ENCODE results near the gene ZNF689.

GRCh38 chr16:30647274-30647571, 37.0 kb upstream of the ZNF689 start:
- TF ChIP-seq, protein P1, sequence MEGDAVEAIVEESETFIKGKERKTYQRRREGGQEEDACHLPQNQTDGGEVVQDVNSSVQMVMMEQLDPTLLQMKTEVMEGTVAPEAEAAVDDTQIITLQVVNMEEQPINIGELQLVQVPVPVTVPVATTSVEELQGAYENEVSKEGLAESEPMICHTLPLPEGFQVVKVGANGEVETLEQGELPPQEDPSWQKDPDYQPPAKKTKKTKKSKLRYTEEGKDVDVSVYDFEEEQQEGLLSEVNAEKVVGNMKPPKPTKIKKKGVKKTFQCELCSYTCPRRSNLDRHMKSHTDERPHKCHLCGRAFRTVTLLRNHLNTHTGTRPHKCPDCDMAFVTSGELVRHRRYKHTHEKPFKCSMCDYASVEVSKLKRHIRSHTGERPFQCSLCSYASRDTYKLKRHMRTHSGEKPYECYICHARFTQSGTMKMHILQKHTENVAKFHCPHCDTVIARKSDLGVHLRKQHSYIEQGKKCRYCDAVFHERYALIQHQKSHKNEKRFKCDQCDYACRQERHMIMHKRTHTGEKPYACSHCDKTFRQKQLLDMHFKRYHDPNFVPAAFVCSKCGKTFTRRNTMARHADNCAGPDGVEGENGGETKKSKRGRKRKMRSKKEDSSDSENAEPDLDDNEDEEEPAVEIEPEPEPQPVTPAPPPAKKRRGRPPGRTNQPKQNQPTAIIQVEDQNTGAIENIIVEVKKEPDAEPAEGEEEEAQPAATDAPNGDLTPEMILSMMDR (IDR thresholded peaks at IDR 0.05) = no peak
- no peak for TF ChIP-seq POLR2A (IDR thresholded peaks at IDR 0.05)

All from thyroid gland (tissue), 4 donors.